A549 (cell line): ENCODE measurements around the gene RPL4. TPM values are rescaled to one million over a fixed set of nuclear protein-coding genes. Genes with fewer than 3 reads are reported as not detected.

Experiments used
- ATAC-seq, 2 experiments: fragments of 200-7000 bp in 1 of 2; fragments of >200 bp in 1 of 2; cut with Nextera tagmentation in 1 of 2; cut with Tn5 transposase in 1 of 2; 3 replicates each; pipeline versions ENCODE4 v1.8.0 to v1.9.1; 2018 to 2020; ENCODE audit warnings: mild to moderate bottlenecking in 1 of 2, moderate library complexity in 1 of 2
- CTCF ChIA-PET: fragments of 300-600 bp; sonication (Branson Sonifier 250); formaldehyde crosslinking; extraction: SDS; loops from one replicate; lab custom pipeline; 2021; ENCODE audit warnings: antibody characterized with exemption, inconsistent platforms; lab: Yijun Ruan, JAX
- POLR2A ChIA-PET: fragments of 350-600 bp; formaldehyde crosslinking; extraction: SDS; loops from one replicate; lab custom pipeline; 2021; ENCODE audit warnings: antibody characterized with exemption, inconsistent platforms; lab: Yijun Ruan, JAX
- DNase-seq, 2 experiments: peaks; one replicate each; pipeline versions ENCODE4 v3.0.0 to v3.0.0-alpha.2; 2011 to 2016; ENCODE audit warnings: low read depth in 1 of 2, low spot score in 1 of 2
- FAIRE-seq: peaks from 2 replicates; lab custom pipeline; 2011; peaks lifted over from hg19 to GRCh38; lab: Jason Lieb, UNC
- H3K27ac ChIP-seq, 2 experiments: fragments of >200 bp; sonication (Bioruptor Twin); formaldehyde crosslinking; 3 replicates each; pipeline ENCODE4 v1.5.1; 2016 to 2017
- H3K4me1 ChIP-seq: fragments of >200 bp; sonication (Bioruptor Twin); formaldehyde crosslinking; 3 replicates; pipeline ENCODE4 v1.6.1; 2016
- H3K4me2 ChIP-seq: fragments of >200 bp; sonication (Bioruptor Twin); formaldehyde crosslinking; 3 replicates; pipeline ENCODE4 v1.6.1; 2016
- H3K4me3 ChIP-seq: fragments of >200 bp; sonication (Bioruptor Twin); formaldehyde crosslinking; 3 replicates; pipeline ENCODE4 v1.5.1; 2016
- H3K9me3 ChIP-seq: fragments of >200 bp; sonication (Bioruptor Twin); formaldehyde crosslinking; 3 replicates; pipeline ENCODE4 v1.6.1; 2016
- ATOH8 ChIP-seq: fragments of 250-450 bp; sonication (Bioruptor Pico); IDR thresholded peaks from 2 replicates; pipeline ENCODE4 v1.5.0; 2020; ENCODE audit warnings: low read depth, mild to moderate bottlenecking, moderate library complexity
- BHLHE40 ChIP-seq: IDR thresholded peaks from 2 replicates; pipeline ENCODE4 v1.6.1; 2012; ENCODE audit warnings: low read depth, low read length, inconsistent platforms
- CEBPB ChIP-seq, 2 experiments: fragments of >200 bp in 1 of 2; sonication (Bioruptor Twin) in 1 of 2; formaldehyde crosslinking in 1 of 2; IDR thresholded peaks; 2 replicates each; pipeline ENCODE4 v1.6.1; 2012 to 2016
- CHD2 ChIP-seq: fragments of 150-350 bp; IDR thresholded peaks from 2 replicates; pipeline ENCODE4 v1.6.1; 2014; ENCODE audit warnings: low read length; ENCODE audit not compliant: partially characterized antibody
- EHMT2 ChIP-seq: fragments of 200-600 bp; sonication (generic); IDR thresholded peaks from 2 replicates; pipeline ENCODE4 v1.6.1; 2016; ENCODE audit warnings: antibody characterized with exemption, low read depth, mild to moderate bottlenecking, moderate library complexity
- FOSB ChIP-seq: fragments of 250-450 bp; sonication (Bioruptor Pico); IDR thresholded peaks from 2 replicates; pipeline ENCODE4 v1.5.0; 2020; ENCODE audit warnings: mild to moderate bottlenecking, moderate library complexity
- HDAC2 ChIP-seq: fragments of 200-600 bp; sonication (generic); IDR thresholded peaks from 2 replicates; pipeline ENCODE4 v1.6.1; 2016
- HES2 ChIP-seq: fragments of >200 bp; sonication (Bioruptor Twin); formaldehyde crosslinking; IDR thresholded peaks from 2 replicates; pipeline ENCODE4 v1.6.1; 2016
- HEYL ChIP-seq: fragments of 250-450 bp; sonication (Bioruptor Pico); IDR thresholded peaks from 2 replicates; pipeline ENCODE4 v1.8.0; 2021; ENCODE audit warnings: mild to moderate bottlenecking, moderate library complexity
- HOXA7 ChIP-seq: fragments of 250-450 bp; sonication (Bioruptor Pico); IDR thresholded peaks from 2 replicates; pipeline ENCODE4 v1.5.0; 2020; ENCODE audit warnings: mild to moderate bottlenecking, moderate library complexity
- HOXB5 ChIP-seq: fragments of 250-450 bp; sonication (Bioruptor Pico); IDR thresholded peaks from 2 replicates; pipeline ENCODE4 v1.5.0; 2020; ENCODE audit warnings: mild to moderate bottlenecking, moderate library complexity
- KDM1A ChIP-seq: fragments of 200-600 bp; sonication (generic); IDR thresholded peaks from 2 replicates; pipeline ENCODE4 v1.6.1; 2016; ENCODE audit warnings: low read depth, mild to moderate bottlenecking
- NFE2L2 ChIP-seq: fragments of 150-350 bp; conservative IDR thresholded peaks from 2 replicates; pipeline ENCODE4 v1.6.1; 2014; ENCODE audit warnings: low read length
- POLR2A ChIP-seq: IDR thresholded peaks from 2 replicates; pipeline ENCODE4 v1.6.1; 2012; ENCODE audit warnings: mild to moderate bottlenecking, low read length
- REST ChIP-seq: fragments of 200-600 bp; sonication (generic); IDR thresholded peaks from 2 replicates; pipeline ENCODE4 v1.6.1; 2016; ENCODE audit warnings: antibody characterized with exemption, mild to moderate bottlenecking, moderate library complexity
- RFX5 ChIP-seq: fragments of 450-650 bp; IDR thresholded peaks from 2 replicates; pipeline ENCODE4 v1.7.1; 2014; ENCODE audit warnings: antibody characterized with exemption, mild to moderate bottlenecking, moderate library complexity
- SREBF2 ChIP-seq: fragments of 450-650 bp; IDR thresholded peaks from 2 replicates; pipeline ENCODE4 v1.6.1; 2014; ENCODE audit warnings: mild to moderate bottlenecking, moderate library complexity
- USF2 ChIP-seq: fragments of 450-650 bp; IDR thresholded peaks from 2 replicates; pipeline ENCODE4 v1.6.1; 2014; ENCODE audit warnings: antibody characterized with exemption
- WGBS: methylation state at CpG from one replicate; pipeline ENCODE4 v1.1.6; 2017; ENCODE audit errors: missing lambda C conversion rate; 5-methylcytosine and 5-hydroxymethylcytosine counted together
- polyA plus RNA-seq, 4 experiments: library from polyadenylated mRNA; depleted of rRNA in 3 of 4; stranded (reverse); fragments of >200 nt; fragmentation: RNase III in 1 of 4; extraction: RNeasy Plus Mini Kit Qiagen cat#74134 plus additional on column Dnase treatment in 1 of 4; gene quantifications; 2 replicates in 3 of 4; 3 replicates in 1 of 4; pipeline ENCODE4 v1.2.3, GENCODE V29; 2011 to 2017

Gene RPL4
- polyA plus RNA-seq, 2 of the 4 experiments (the other 2 are of a cell fraction), result 4,330 to 6,042 TPM

DNA sequence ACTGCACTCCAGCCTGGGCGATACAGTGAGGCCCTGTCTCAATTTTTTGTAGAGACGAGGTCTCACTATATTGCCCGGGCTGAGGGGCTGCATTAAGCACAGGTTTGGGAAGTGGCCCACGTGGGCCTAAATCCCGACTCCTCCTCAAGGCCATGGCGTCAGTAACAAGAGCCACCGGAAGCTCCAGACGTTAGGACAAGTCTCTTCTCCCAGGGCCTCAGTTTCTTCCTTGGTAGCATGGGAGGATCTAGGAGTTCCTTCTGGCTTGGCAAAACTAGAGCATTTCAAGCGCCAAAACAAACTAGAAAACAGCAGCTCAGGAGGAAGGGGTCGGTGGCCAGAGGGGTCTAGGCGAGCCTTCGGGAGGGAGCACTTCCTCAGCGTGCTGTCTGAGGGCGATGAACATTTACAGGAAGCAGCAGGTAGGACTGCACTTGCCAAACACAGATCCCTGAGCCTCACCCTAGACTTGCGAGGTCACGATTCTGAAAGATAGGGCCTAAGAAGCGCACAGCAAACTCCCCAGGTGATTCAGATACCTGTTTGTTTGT is 7.6 kb downstream of the RPL4 start:
- WGBS, result 22% methylated on average over 17 of the region's 17 CpGs

DNA sequence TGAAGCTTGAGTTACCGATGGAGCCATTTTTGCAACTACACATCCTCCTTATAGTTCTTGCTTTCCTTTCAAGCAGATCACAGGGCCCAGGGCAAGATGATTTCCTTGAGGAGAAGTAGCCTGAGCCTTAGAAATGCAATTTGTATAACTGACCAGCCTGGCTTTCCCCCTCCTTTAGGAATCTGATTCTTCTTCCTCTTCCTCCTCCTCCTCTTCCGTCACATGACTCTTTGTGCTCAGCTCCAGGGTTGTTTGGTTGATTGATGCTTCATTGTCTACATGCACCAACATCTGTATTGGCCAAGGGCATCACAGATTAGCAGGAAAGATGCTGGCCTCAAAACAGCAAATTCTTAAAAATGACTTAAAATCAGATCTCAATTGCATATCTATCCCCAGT is 10.4 kb downstream of the RPL4 start:
- ChIA-PET CTCF (interaction anchor here (0.5 to 1.4 kb wide), 5 partner anchors 9 to 826 kb away, joined by 3 to 4 read pairs (median 4); partner anchors contain the start of gene ZWILCH), POLR2A (interaction anchor here (1.2 kb wide), 1 partner anchor 11 kb away, joined by 3 read pairs; the partner anchor contains the start of gene ZWILCH)
- WGBS, result 92% methylated on average over 2 of the region's 2 CpGs
- FAIRE-seq (no peak), DNase-seq (no peak), ATAC-seq (no peak)
- no peak for TF ChIP-seq ATOH8 (CRISPR knock-in tag)
- no peak for TF ChIP-seq HDAC2
- no peak for TF ChIP-seq CHD2
- TF ChIP-seq KDM1A, result no peak
- no peak for TF ChIP-seq CEBPB (IDR thresholded peaks at IDR 0.05)
- TF ChIP-seq HOXB5 (CRISPR knock-in tag), result no peak
- no peak for TF ChIP-seq FOSB (CRISPR knock-in tag)
- no peak for TF ChIP-seq EHMT2
- TF ChIP-seq NFE2L2, result no peak
- no peak for TF ChIP-seq HEYL
- TF ChIP-seq BHLHE40, result no peak
- TF ChIP-seq RFX5, result no peak
- TF ChIP-seq HES2, result no peak
- no peak for TF ChIP-seq REST
- Histone ChIP-seq H3K4me1 (peaks cover 20% of the 10 kb centered on the region; the same call in 2 of the 3 replicates), H3K27ac (no peak overlapping the region), H3K9me3 (no peaks in the 10 kb centered on the region), H3K4me3 (no peak overlapping the region), H3K4me2 (no peak overlapping the region)

More for the DNA sequence above, 7.6 kb downstream of the RPL4 start:
- peak; percentile 27 to 45 for ATAC-seq
- CTCF ChIA-PET, result interaction anchor here (0.6 to 4.7 kb wide), 44 partner anchors 8 to 948 kb away, joined by 3 to 75 read pairs (median 5); partner anchors contain the start of genes DIS3L, LCTL, MAP2K1 and RPL4
- Histone ChIP-seq H3K4me2 (peak overlapping the region; percentile 97), H3K4me3 (peak overlapping the region; percentile 84), H3K9me3 (no peaks in the 10 kb centered on the region), H3K4me1 (peaks cover 46% of the 10 kb centered on the region), H3K27ac (peak overlapping the region; percentile 91 to 92)
- POLR2A ChIA-PET, result interaction anchor here (0.5 to 3.3 kb wide), 4 partner anchors 10 to 146 kb away, joined by 3 to 25 read pairs (median 3); partner anchors contain the start of gene MAP2K1
- FAIRE-seq, result no peak
- DNase-seq, result peak in 1 of 2 experiments; percentile 31
- TF ChIP-seq POLR2A (no peak), KDM1A (no peak), SREBF2 (no peak), USF2 (0 out of 2 replicates have a peak, but pooled peaks have one; percentile 25), ATOH8 (CRISPR knock-in tag) (peak; percentile 66; the same call in 1 of the 2 replicates), HOXA7 (CRISPR knock-in tag) (no peak)
